DOHH2 (cell line): ENCODE measurements around the gene TP53BP2.

ENCODE experiments used
- CTCF ChIP-seq: fragments of 200-600 bp; sonication (generic); IDR thresholded peaks from one replicate; pipeline ENCODE4 v1.5.1; 2014; ENCODE audit warnings: antibody characterized with exemption, mild to moderate bottlenecking, low read depth, low read length; ENCODE audit not compliant: poor library complexity, severe bottlenecking
- EZH2phosphoT487 ChIP-seq: fragments of 200-600 bp; sonication (generic); IDR thresholded peaks from 2 replicates; pipeline ENCODE4 v1.6.1; 2017; ENCODE audit warnings: borderline replicate concordance, mild to moderate bottlenecking, antibody characterized with exemption, low read length, moderate library complexity, mixed read lengths

DNA sequence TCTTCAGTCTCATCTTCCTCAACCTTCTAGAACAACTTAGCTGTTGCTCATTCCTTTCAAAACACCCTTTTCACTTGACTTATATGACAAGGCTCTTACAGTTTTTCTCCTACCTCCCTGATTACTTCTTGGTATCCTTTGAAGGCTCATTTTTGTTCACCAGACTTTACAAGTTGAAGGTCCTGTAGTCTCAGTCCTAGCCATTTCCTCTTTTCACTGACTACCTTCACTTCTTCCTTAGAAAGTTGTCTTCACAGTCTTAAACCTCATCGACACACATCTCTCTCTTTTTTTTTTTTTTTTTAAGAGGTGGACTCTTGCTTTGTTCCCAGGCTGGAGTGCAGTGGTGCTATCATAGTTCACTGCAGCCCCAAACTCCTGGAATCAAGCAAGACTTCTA lies 6.6 kb upstream of the TP53BP2 start:
- no peak for TF ChIP-seq CTCF
- no peak for TF ChIP-seq EZH2phosphoT487
